NCI-H2081 (cell line): ENCODE measurements around the gene BUD31.
"Not testable (repeated sequence)": the region's sequence is repeated elsewhere in the genome, so short reads cannot be mapped to it uniquely, and the experiment has no call there.

ENCODE experiments used
- DNase-seq, 2 experiments: peaks; one replicate each; lab custom pipeline; 2025; lab: John Stamatoyannopoulos, UW

The BUD31 gene

DNA sequence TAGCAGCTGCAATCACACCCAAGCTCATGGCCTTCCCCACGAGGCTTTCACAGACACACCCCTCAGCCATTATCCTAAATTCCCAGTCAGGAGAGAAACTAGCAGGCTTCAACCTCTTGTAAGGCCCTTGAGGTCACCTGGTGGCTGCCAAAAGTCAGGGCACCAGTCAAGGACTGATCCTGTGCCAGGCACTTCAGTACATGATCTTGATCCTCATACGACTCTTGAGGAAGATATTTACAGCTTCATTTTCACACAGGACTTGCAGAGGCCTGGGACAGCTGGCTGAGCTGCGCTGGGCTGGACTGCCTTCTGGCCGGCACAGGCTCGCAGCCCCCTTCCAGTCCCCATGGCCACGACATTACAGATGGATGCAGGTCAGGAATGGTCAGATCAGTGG is 9.2 kb upstream of the BUD31 start:
- no peak for DNase-seq

DNA sequence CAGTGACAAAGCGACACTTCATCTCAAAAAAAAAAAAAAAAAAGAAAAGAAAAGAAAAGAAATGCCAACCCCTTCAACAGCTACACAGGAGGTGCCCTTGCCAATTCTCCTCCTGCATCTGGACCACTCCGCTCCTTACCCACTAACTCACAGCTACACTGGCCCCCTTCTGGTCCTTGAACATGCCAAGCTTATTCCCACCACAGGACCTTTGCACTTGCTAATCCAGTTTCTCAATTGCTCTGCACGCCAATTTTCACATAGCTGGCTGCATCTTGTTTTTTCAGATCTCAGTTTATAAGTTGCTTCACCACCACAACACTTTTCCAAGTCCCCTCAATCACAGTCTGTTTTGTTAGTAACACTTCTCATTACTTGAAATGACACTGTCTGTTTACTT is 5.9 kb upstream of the BUD31 start:
- DNase-seq: no peak

DNA sequence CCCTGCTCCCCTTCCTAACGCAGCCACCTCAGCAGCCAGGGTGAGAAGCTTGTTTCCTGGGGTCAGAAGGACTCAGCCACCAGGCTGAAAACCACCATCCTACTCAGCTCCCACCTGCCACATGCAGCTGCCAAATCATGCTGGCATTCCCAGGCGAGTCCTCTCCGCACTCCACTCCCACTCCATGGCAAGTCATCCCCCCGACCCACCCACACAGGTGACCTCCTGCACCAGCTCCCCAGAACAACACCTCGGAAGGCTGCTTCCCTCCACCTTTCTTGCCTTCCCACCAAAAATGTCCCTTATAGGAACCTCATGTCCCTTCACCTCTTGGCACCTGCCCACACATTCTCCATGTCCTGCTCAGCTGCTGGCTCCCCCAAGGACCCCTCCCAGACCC is 5.0 kb upstream of the BUD31 start:
- DNase-seq: no peak

DNA sequence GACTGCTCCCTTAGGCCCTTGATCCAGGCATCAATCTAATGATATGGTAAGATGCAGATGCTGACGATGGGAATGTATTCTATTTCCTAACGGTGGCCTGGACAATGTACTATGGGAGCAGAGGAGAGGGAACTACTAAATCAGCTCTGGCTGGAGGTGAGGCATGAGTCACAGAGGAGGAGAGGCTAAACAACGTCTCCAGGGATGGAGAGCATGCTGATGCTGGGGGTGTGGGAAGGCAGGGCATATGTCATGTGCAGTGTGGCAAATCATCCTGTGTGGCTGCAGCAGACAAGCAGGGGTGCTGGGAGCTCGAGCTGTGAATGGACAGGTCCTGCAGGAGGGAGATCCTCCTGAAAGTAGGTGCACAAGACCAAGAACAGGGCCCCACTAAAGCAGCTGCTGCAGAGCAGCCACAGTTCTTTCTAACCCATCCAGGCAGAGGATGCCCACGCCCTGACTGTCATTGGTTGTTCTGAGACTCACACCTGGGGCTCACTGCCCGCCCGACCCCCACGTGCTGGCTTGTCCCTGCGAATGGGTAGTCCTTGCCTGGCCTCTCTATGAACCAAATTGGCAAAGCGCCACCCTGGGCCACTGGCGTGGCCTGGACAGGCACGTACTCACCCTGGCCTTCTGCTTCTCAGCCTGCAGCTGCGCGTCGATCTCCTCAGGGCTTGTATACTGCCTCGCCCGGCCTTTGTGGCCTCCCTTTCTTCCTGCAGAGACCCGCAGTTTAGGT is 4.4 kb upstream of the BUD31 start:
- no peak for DNase-seq

DNA sequence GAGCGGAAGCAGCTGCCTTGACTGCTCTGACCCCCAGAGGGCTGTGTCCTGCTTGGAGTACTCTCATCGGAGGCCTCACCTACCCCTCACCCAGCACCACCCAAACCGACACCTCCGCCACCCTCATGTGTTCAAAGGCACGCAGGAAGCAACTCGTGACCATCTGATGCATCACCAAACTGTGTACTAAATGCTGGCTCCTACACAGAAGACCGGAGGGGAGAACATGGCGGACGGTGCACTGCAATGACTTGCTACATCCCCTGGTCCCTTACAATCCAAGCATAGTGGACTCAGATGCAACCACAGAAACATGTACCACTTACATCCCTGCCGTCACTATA is 3.8 kb upstream of the BUD31 start:
- DNase-seq: no peak

DNA sequence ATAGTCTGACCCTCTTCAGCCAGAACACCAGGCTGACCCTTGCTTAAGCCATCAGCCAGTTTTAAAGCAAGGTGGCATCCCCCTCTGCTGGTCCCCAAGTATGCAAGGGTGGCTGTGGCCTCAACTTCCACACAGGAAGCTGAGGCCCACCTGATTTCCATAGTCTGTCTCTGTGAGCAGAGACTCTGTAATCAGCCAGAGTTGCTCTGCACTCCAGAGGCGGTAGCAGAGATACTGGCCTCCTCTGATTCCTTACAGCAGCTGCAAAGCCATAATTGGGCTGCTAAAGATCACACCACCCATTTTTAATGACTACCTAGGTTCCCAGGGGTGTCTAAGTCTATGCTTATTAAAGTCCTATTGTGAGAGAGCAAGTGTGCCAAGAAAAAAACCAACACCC is 2.2 kb upstream of the BUD31 start:
- DNase-seq: peak; percentile 71 to 90

DNA sequence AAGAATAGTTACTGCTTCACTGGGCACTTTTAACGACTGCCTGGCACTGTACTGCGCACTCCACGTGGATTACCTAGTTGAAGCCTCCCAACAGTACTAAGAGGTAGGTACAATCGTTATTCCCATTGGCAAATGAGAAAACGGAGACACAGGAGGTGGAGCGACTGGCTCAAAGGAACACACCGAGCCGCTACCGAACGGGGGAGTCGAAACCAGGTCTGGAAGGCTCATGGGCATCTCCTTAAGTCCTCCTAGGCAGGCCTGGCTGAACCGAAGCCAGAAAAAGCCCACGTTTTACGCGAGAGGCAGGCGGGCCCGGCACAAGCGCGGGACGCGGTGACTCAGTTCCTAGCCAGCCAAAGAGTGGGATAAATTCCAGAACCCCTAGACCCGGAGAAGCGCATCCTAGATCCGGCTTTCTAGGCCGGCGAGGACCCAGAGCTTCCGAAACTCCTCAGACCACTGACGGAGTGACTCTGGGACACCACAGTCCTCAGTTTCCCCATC is 844 bp upstream of the BUD31 start:
- DNase-seq: peak; percentile 40 to 70

DNA sequence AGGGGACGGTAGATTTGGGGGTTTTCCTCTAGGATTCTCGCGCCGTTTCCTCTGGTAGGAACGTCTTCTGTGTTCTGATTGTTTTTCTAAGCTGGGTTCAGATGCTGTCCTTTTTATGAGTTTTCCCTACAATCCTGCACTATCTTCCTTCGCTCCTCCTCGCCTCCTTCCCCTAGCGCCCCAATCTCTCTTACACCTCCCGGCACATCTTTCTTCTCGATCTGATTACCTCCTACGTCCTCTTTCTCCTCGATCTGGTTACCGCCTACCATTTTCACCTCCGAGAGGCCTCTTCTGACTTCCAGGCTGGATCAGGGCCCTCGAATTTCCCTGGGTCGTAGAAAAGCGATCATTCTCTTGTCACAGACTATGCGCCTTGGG is 413 bp downstream of the BUD31 start:
- no peak for DNase-seq

DNA sequence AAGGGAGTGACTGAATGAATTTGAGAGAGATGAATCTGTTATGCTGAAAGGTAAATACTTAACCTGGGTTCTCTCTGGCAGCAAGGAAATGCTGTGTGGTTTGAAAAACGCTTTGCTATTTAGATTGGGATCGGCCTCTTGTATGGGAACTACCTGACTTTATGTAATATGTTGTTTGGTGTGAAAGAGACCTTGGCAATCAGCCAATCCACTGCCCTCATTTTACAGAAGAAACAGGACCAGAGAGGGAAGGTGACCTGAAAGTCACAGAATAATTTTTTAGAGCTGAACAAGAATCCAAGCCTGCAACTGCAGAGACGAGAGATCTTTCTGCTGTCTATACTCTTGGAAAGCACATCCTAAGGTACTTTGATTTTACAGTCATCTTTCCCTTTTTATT is 1.0 kb downstream of the BUD31 start:
- DNase-seq: no peak

DNA sequence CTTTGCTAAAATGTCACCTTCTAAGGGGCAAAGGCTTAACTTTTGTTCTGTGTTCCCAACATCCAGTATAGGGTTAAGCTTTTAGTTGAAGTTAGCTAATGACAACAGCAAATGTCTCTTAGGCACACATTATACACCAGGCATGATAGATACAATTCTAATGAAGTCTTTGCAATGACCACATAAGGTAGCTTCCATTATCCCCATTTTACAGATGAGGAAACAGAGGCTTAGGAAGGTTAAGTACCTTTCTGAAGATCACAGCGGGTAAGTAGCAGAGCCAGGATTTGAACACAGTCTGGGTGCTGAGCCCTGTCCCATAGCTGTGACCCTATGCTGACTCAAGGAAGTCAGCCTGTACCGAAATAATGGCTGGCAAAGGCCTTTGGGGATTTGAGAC is 1.9 kb downstream of the BUD31 start:
- no peak for DNase-seq

DNA sequence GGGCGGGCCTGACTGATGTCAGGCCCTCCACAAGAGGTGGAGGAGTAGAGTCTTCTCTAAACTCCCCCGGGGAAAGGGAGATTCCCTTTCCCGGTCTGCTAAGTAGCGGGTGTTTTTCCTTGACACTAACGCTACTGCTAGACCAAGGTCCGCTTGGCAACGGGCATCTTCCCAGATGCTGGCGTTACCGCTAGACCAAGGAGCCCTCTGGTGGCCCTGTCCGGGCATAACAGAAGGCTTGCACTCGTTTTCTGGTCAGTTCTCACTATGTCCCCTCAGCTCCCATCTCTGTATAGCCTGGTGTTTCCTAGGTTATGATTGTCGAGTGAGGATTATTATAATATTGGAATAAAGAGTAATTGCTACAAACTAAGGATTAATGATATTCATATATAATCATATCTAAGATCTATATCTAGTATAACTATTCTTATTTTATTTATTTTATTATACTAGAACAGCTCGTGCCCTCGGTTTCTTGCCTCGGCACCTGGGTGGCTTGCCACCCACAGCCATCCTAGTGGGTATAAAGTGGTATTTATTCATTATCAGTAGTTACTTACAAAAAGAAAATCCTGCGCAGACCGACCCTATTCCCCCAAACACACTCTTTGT is 6.9 kb downstream of the BUD31 start:
- peak; percentile 25 to 62 for DNase-seq

DNA sequence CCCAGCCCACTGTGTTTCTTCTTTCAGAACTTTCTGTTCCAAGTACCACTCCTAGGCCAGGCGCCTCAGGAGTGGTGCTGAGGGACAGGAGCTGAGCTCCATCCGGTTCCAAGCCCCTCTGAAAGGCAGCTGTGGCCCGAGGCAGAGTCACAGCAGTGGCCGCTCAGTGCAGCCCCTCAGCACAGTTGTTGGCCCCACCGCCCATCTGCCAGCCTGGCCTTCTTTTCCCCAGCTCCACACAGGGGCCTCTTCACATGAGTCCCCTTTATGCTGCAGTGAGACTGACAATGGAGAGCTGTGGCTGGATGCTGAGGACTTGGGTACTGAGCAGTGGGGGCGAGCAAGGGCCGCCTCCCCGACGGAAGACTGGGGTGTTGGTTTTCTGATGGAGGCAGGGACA is 9.5 kb downstream of the BUD31 start:
- no peak for DNase-seq

DNA sequence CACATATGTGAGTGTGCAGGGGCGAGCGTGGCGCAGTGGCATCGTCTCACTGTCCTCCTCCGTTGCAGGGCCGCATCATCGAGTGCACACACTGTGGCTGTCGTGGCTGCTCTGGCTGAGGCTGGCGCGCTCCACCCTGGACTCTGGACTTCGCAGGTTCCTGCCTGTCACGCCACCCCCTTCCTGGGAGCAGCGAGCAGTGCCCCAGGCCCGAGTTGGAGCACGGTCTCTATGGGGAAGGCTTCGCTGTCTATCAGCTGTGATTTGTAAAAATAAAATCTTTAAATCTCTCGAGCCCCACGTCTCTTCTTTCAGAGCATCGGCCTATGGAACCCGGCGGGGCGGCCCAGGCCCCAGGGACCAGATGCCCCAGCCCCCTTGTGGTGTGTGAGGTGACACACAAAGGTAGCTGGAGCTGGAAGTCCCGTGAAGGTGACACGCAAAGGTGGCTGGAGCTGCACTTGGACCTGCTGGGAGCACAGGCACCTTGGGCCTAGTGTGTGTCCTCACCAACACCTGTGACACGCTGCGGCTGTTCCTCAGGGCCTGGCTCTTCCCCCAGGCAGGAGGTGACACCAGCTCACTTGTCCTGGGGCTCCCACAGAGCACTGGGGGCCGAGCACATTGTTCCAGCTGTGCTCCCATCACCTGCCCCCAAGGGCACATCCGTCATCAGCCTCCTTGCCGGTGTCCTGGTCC is 10.7 kb downstream of the BUD31 start:
- no peak for DNase-seq

DNA sequence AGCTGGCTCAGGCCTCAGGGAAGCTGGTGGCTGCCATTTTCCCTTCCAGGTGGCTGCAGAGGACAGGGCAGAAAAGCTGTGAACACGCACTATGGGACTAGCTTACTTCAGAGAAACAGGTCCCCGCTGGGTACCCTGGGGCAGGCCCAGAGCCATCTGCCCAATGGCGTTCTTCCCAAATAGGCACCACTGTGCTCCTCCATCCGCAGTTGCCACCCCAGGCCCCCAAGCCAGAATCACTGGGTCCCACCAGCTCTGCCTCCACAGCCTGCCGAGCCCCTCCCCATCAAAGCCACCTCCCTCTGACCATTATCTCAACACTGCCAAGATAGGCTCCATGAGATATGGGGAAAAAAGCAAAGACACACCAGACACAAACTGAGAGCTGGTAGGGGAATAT is 11.4 kb downstream of the BUD31 start:
- DNase-seq: no peak

DNA sequence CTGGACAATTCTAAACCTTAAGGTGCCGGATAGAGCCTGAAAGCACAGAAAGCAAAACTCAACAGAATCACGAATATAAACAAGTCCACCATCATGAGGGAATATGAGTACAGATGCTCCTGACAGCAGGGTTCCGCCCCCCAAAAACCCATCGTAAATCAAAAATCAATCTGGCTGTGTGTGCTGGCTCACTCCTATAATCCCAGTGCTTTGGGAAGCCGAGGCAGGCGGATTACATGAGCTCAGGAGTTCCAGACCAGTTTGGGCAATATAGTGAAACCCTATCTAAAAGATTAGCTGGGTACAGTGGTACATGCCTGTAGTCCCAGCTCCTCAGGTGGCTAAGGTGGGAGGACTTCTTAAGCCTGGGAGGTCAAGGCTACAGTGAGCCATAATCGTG is 12.2 kb downstream of the BUD31 start:
- DNase-seq: no peak

DNA sequence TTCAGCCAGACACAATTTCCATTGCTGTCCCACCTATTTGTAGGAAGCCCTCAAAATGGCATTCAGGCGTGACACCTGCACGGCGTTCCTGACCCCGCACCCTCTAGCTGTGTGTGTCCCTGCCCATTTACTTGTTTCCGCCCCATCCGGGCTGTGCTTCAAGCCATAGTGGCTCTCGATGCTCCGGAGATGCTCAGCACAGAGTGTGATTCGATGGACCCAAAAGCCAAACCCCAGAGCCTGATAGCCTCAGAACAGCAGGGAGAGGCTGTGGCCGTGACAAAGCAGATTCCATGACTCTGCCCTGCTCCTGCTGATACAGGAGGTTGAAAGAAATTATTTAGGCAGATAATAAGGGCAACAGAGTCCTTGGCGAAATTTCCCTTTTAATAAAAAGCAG is 13.4 kb downstream of the BUD31 start:
- peak; percentile 49 to 72 for DNase-seq

DNA sequence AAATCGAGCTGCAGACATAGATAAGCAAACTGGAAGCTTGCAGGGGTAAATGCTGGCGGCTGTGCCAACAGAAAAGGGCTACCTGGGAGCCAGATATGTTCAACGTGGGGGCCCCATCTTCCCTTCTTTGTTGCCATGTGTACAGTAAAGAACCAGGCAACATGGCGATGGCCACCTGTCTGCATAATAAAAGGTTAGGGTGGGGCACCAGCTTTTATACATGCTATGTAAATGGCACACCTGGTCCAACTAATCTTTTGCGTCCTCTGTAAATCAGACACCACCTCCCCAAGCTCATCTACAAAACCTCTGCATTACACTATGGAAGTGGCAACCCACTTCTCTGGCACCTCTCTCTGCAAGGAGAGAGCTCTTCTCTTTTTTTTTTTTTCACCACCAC is 13.9 kb downstream of the BUD31 start:
- DNase-seq: peak; percentile 76 to 88

DNA sequence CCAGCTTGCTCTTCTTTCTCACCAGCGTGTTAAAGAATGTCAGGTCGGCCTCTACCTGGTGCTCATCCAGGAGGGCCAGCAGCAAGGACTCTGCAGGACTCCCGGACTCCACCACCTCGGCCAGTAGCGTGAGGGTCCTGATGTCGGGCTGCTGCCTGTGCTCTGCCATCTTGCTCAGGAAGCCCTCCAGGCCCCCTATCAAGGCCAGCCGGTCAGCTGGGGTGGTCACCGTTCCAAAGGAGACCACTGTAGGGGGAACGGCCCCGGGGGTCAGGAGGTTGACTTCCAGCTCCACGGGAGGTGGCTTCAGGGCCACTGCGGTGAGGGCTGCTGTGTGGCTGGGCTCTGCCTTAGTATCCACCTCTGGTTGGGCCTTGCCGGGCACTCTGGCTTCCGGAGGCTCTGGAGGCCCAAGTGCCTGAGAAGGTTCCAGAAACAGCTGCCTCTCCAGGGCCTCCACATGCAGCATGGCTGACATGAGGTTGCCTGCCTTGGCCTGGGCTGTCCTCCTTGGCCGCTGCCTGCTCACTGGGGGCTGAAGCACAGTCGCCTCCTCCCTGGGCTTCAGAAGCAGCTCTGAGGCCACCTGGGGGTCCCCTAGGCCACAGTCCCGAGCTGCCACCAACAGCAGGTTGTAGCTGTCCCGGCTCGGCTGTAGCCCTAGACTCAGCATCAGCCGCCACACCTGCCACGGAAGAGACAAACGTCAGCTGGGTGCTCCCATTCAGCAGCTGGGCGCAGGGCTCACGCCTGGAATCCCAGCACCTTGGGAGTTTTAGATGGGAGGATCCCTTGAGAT is 16.4 kb downstream of the BUD31 start:
- no peak for DNase-seq

DNA sequence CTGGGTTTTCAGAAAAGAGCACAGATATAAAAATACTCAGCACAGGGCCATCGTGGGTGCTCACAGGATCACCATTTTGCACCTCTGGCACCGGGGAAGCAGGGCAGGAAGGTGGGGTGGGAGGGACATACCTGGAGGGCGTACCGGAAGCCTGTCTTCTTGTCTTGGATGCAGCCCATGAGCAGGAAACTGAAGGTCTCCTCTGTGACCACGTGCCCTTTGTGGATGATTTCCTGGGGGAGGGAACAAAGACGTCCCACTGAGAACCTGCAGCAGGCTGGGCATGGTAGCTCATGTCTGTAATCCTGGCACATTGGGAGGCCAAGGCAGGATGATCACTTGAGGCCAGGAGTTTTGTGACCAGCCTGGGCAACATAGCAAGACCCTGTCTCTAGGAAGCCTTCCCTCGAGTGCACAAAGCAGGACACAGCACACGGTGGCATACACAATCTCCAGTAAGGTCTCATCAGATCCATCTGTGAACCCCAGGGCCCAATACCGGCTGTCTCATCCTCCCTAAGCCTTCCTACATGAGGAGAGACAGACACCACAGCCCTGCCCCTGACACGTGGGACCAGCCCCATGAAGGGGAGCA is 20.3 kb downstream of the BUD31 start:
- DNase-seq: peak in 1 of 2 experiments; percentile 22

DNA sequence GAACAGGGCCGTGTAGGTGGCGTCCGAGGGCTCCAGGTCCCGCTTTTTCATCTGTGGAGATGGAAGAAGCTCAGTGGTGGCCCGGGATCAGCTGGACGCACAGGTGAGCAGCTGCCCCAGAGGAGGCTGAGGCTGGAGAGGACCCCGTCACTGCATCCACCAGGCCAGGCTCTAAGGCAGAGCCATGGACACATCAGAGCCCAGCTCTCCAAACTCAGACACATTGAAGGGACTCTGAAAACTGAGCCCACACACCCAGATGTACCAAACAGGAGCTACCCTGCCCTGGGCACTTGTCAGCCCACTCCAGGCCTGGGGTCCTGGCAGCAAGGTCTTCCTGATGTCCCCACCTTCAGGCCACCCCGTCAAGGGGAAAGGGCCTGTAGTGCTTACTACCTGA is 21.0 kb downstream of the BUD31 start:
- no peak for DNase-seq

DNA sequence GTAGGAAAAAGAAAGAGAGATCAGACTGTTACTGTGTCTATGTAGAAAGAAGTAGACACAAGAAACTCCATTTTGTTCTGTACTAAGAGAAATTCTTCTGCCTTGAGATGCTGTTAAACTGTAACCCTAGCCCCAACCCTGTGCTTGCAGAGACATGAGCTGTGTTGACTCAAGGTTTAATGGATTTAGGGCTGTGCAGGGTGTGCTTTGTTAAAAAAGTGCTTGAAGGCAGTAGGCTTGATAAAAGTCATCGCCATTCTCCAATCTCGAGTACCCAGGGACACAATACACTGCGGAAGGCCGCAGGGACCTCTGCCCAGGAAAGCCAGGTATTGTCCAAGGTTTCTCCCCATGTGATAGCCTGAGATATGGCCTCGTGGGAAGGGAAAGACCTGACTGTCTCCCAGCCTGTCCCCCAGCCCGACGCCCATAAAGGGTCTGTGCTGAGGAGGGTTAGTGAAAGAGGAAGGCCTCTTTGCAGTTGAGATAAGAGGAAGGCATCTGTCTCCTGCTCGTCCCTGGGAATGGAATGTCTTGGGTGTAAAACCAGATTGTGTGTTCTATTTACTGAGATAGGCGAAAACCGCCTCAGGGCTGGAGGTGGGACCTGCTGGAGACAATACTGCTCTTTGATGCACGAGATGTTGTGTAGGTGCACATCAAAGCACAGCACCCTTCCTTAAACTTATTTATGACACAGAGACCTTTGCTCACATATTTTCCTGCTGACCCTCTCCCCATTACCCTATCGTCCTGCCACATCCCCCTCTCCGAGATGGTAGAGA is 23.2 kb downstream of the BUD31 start:
- DNase-seq: not testable (repeated sequence)
